ENCODE results near the gene BCHE. TPM values are rescaled to one million over a fixed set of nuclear protein-coding genes. Genes with fewer than 3 reads are reported as not detected.

The BCHE gene
- total RNA-seq, 4 donors from 2014 or later = 8.2 to 13.7 (median 11.3) TPM; not detected in 1

DNA sequence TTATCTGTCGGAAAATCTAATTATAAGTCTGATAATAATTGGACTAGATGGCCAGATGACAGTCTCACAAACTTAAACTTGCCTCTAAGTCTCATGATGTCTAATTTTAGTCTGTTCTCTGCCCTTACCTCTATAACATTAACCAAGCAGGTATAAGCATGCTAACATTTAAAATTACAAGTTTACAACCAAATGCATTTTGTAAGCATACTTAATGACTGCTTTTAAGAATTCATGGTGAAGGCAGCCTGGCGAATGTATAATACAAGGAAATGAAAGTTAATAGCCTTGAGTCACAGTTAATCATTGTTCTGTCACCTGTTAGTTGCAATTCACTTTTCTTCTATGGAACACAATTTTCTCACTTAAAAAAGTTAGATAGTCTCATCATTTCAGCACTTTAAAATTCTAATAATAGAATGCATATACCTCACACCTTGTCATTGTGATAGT, 16.5 kb downstream of the BCHE start:
- no peaks in the 10 kb centered on the region for H3K36me3 ChIP-seq
- 24 to 26% methylated on average over 2 of the region's 2 CpGs for WGBS, 2 donors (ENCODE audit: low coverage in 1 of 2)
- TF ChIP-seq, protein P1, sequence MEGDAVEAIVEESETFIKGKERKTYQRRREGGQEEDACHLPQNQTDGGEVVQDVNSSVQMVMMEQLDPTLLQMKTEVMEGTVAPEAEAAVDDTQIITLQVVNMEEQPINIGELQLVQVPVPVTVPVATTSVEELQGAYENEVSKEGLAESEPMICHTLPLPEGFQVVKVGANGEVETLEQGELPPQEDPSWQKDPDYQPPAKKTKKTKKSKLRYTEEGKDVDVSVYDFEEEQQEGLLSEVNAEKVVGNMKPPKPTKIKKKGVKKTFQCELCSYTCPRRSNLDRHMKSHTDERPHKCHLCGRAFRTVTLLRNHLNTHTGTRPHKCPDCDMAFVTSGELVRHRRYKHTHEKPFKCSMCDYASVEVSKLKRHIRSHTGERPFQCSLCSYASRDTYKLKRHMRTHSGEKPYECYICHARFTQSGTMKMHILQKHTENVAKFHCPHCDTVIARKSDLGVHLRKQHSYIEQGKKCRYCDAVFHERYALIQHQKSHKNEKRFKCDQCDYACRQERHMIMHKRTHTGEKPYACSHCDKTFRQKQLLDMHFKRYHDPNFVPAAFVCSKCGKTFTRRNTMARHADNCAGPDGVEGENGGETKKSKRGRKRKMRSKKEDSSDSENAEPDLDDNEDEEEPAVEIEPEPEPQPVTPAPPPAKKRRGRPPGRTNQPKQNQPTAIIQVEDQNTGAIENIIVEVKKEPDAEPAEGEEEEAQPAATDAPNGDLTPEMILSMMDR (IDR thresholded peaks at IDR 0.05) = no peak
- no peak for TF ChIP-seq EP300 (IDR thresholded peaks at IDR 0.05; ENCODE audit: low read depth)
- TF ChIP-seq POLR2A (IDR thresholded peaks at IDR 0.05) = no peak
- no peak for TF ChIP-seq POLR2AphosphoS5 (IDR thresholded peaks at IDR 0.05)
- H3K9me3 ChIP-seq = no peaks in the 10 kb centered on the region
- intact Hi-C loops (cut with DNase I; ENCODE audit: low total_unique reads) = no loop called here
- no peaks in the 10 kb centered on the region for H3K4me1 ChIP-seq
- no peak overlapping the region for H3K4me3 ChIP-seq
- H3K27ac ChIP-seq = no peak overlapping the region
- no peaks in the 10 kb centered on the region for H3K27me3 ChIP-seq
- DNase-seq = no peak
- in situ Hi-C loops (cut with MboI; ENCODE audit: low pct_ligation_motif_present in 1 of 4, low pct_unique_long_range_greater_than_20kb in 1 of 4, low sequenced_read_pairs in 3 of 4) = no loop called here

DNA sequence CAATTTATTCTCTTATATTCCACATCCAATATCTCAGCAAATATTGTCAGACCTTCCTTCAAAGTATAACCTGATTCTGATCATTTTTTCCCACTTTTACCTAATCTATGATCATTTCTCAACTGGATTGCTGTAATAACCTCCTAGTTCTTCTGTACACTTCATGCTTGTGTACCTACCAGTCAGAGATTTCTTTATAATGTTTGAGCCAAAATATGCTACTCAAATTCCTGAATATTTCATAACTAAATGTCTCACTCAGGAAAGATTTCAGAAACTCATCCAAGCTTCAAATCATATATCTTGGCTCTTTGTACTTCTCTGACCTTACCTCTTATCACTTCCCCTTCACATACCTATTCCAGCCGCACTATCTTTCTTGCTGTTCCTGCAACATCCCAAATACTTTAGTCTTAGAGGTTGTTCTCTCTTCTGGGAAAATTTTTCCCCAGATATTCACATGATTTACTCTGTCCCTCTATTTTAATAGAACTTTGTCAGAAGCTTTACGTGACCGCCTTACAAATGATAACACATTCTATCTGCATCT, 20.0 kb downstream of the BCHE start:
- no peaks in the 10 kb centered on the region for H3K9me3 ChIP-seq
- intact Hi-C loops (cut with DNase I; ENCODE audit: low total_unique reads) = no loop called here
- H3K4me1 ChIP-seq = no peaks in the 10 kb centered on the region
- no peaks in the 10 kb centered on the region for H3K27me3 ChIP-seq
- no peaks in the 10 kb centered on the region for H3K36me3 ChIP-seq
- H3K4me3 ChIP-seq = no peak overlapping the region
- DNase-seq = no peak
- TF ChIP-seq POLR2AphosphoS5 (IDR thresholded peaks at IDR 0.05) = no peak
- TF ChIP-seq, protein P1 (IDR thresholded peaks at IDR 0.05) = no peak
- no peak for TF ChIP-seq EP300 (IDR thresholded peaks at IDR 0.05; ENCODE audit: low read depth)
- no peak for TF ChIP-seq POLR2A (IDR thresholded peaks at IDR 0.05)
- WGBS, 2 donors (ENCODE audit: low coverage in 1 of 2) = 88 to 94% methylated on average over 3 of the region's 3 CpGs
- in situ Hi-C loops (cut with MboI; ENCODE audit: low pct_ligation_motif_present in 1 of 4, low pct_unique_long_range_greater_than_20kb in 1 of 4, low sequenced_read_pairs in 3 of 4) = no loop called here
- no peak overlapping the region for H3K27ac ChIP-seq

DNA sequence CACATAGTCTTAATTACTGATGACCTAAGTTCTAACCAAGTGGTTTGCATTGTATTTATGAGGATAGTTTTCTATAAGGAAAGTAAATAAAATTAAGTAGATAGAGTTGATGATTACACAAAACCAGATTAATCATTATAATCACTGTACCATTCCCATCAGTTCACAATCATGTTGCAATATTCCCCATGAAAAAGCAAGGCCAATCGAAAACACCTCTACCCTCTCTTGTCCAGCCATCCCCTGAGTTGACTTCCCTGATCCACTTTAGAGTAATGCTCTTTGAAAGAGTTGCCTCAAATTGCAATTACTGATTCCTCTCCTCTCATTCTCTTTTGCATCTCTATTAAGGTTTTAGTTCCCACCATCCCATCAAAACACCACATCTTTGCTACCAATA, 21.0 kb downstream of the BCHE start:
- in situ Hi-C loops (cut with MboI; ENCODE audit: low pct_ligation_motif_present in 1 of 4, low pct_unique_long_range_greater_than_20kb in 1 of 4, low sequenced_read_pairs in 3 of 4) (no loop called here), intact Hi-C loops (cut with DNase I; ENCODE audit: low total_unique reads) (no loop called here)
- H3K27ac ChIP-seq = no peak overlapping the region
- TF ChIP-seq POLR2AphosphoS5 (IDR thresholded peaks at IDR 0.05) (no peak), POLR2A (IDR thresholded peaks at IDR 0.05) (no peak), EP300 (IDR thresholded peaks at IDR 0.05; ENCODE audit: low read depth) (no peak)
- TF ChIP-seq, protein P1 (IDR thresholded peaks at IDR 0.05) = no peak
- H3K4me3 ChIP-seq = no peak overlapping the region
- no peaks in the 10 kb centered on the region for H3K4me1 ChIP-seq
- DNase-seq = no peak
- H3K9me3 ChIP-seq = no peaks in the 10 kb centered on the region
- no peaks in the 10 kb centered on the region for H3K36me3 ChIP-seq
- WGBS, 2 donors (ENCODE audit: low coverage in 1 of 2) = 36 to 70% methylated on average over 1 of the region's 1 CpG
- no peaks in the 10 kb centered on the region for H3K27me3 ChIP-seq

DNA sequence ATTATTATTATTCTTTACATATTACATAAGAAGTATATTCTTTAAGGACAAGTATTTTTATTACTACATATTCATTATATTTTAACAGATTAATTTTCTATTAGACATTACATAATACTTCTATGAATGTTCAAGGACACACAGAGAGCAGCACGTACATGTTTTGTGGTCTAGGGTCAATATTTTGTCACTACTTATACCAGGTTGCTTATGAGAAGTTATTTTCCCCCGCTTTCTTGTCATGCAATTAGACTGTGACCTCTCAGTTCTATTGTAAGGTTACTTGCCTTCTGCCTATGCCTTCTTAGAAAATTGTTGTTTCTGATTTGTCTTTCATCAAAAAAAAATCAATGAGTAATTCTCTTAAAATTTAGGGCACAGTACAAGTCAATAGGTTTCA, 21.5 kb downstream of the BCHE start:
- no peak overlapping the region for H3K4me3 ChIP-seq
- intact Hi-C loops (cut with DNase I; ENCODE audit: low total_unique reads) (no loop called here), in situ Hi-C loops (cut with MboI; ENCODE audit: low pct_ligation_motif_present in 1 of 4, low pct_unique_long_range_greater_than_20kb in 1 of 4, low sequenced_read_pairs in 3 of 4) (no loop called here)
- H3K9me3 ChIP-seq = no peaks in the 10 kb centered on the region
- 63 to 76% methylated on average over 2 of the region's 2 CpGs for WGBS, 2 donors (ENCODE audit: low coverage in 1 of 2)
- TF ChIP-seq, protein P1 (IDR thresholded peaks at IDR 0.05) = no peak
- no peak for TF ChIP-seq POLR2AphosphoS5 (IDR thresholded peaks at IDR 0.05)
- no peak for TF ChIP-seq EP300 (IDR thresholded peaks at IDR 0.05; ENCODE audit: low read depth)
- TF ChIP-seq POLR2A (IDR thresholded peaks at IDR 0.05) = no peak
- H3K27ac ChIP-seq = no peak overlapping the region
- H3K4me1 ChIP-seq = no peaks in the 10 kb centered on the region
- DNase-seq = no peak
- H3K36me3 ChIP-seq = no peaks in the 10 kb centered on the region
- H3K27me3 ChIP-seq = no peaks in the 10 kb centered on the region

Measured in transverse colon (tissue), 4 donors.